ENCODE results near the gene CORO6.

Gene CORO6

DNA sequence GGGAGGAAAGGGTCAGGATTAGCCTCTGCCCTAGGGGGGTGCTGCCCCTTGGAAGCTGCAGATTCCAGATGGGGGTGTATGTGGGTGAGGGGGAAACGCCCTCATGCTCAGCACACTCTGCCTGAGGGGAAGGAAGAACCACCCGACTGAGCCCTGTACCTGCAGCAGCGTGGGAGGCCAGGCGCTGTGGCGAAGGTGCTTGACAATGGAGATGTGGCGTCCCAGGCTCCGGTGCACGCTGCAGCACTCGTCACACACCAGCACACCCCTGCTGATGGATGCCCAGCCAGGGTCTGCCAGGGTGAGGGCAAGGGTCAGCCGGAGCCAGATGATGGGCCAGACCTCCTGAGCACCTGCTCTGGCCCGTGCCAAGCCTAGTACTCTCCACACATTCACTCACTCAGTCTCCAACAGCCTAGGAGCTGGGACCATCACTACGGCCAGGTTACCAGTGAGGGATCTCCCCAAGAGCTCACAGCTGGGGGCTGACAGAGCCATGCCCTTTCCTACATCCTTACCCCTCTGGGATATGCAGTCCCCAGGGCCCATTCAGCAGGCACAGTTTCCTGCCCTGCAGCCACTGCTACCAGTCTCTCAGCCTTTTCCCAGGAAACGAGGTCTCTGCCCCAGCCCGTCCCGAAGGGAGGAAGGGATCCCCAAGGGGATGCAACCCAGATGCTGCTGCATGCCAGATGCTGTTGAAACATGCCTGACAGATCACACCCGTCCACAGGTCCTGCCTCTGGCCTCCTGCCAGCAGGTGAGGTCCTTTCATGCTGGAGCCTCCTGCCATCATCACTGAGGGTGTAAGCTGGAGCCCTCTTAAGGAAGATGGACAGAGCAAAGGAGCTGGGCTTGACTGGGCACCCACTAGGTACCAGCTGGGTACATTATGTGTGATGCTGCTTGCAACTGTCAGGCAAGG lies 39.1 kb downstream of the CORO6 start:
- TF ChIP-seq JUND (IDR thresholded peaks at IDR 0.05; ENCODE audit: low read depth): no peak
- in situ Hi-C loops (cut with HindIII; ENCODE audit: low pct_unique_long_range_greater_than_20kb, low sequenced_read_pairs): no loop called here

DNA sequence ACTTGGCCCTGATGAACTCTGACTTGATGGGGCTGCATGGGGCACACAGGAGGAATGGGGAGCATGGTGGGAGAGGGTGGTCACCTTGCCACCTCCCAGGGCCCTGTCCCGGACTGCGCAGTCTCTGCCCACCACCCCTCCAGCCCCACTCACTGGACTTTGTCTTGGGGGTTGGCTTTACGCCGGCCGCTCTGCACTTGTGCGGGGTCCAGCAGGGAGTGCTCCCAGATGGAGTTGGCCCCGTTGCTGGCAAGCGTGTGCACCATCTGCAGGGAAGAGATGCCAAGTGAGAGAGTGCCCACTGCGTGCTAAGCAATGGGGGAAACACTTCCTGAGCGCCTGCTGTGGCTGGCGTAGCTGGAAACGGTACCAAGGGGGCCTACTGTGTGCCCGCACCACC lies 39.9 kb downstream of the CORO6 start:
- DNase-seq (ENCODE audit: low read depth in 1 of 2, low spot score in 1 of 2): no peak
- TF ChIP-seq JUND (IDR thresholded peaks at IDR 0.05; ENCODE audit: low read depth): no peak
- in situ Hi-C loops (cut with HindIII; ENCODE audit: low pct_unique_long_range_greater_than_20kb, low sequenced_read_pairs): no loop called here

More for the DNA sequence above, 39.1 kb downstream of the CORO6 start:
- DNase-seq (ENCODE audit: low read depth in 1 of 2, low spot score in 1 of 2): no peak

GRCh38 chr17:29582254-29582765 lies 40.4 kb downstream of the CORO6 start:
- in situ Hi-C loops (cut with HindIII; ENCODE audit: low pct_unique_long_range_greater_than_20kb, low sequenced_read_pairs): no loop called here
- DNase-seq (ENCODE audit: low read depth in 1 of 2, low spot score in 1 of 2): no peak

GRCh38 chr17:29581583-29582253 lies 41.0 kb downstream of the CORO6 start:
- no peak for DNase-seq (ENCODE audit: low read depth in 1 of 2, low spot score in 1 of 2)
- TF ChIP-seq JUND (IDR thresholded peaks at IDR 0.05; ENCODE audit: low read depth): no peak
- in situ Hi-C loops (cut with HindIII; ENCODE audit: low pct_unique_long_range_greater_than_20kb, low sequenced_read_pairs): no loop called here

More at GRCh38 chr17:29582254-29582765, 40.4 kb downstream of the CORO6 start:
- no peak for TF ChIP-seq JUND (IDR thresholded peaks at IDR 0.05; ENCODE audit: low read depth)

DNA sequence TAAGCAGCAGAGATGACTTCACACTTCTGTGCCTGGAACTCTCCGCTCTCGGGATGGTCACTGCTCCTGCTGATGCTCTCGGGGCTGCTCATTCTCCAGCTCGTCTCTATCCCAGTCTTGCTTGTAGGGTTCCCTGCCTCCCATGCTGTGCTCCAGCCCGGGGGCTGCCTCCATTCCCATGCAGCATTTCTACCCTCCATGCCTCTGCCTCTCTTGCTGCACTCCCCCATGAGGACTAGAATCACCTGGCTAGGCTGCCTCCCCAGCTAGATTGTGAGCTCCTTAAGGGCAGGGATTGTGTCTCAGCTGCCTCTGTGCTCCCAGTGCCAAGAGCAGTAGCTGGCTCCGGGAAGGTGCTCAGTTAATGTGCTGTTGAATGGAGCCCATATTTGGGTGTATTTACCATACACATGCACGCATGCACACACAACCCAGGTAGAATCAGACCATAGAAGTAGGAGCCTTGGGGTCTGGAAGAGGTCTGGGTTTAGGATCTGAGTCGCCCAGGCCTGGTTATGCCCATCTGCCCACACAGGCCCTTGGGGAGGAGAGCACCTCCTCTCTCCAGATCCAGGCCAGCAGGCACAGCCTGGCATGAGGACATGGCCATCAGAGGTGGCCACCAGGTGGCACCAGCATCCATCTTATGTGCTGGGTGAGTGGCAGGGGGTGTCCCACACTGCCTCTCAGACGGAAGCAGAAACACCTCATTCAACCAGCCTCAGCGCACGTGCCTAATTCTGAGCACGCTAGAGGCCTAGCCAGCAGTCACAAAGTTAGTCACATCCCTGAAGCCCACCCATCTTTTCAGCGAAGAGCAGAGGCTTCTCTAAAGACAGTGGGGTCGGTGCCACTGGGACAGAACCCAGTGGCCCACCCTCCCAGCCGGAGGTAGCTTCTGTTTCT lies 42.6 kb downstream of the CORO6 start:
- no peak for TF ChIP-seq JUND (IDR thresholded peaks at IDR 0.05; ENCODE audit: low read depth)
- in situ Hi-C loops (cut with HindIII; ENCODE audit: low pct_unique_long_range_greater_than_20kb, low sequenced_read_pairs): no loop called here
- peak; percentile 91 to 98 for DNase-seq (ENCODE audit: low read depth in 1 of 2, low spot score in 1 of 2)

DNA sequence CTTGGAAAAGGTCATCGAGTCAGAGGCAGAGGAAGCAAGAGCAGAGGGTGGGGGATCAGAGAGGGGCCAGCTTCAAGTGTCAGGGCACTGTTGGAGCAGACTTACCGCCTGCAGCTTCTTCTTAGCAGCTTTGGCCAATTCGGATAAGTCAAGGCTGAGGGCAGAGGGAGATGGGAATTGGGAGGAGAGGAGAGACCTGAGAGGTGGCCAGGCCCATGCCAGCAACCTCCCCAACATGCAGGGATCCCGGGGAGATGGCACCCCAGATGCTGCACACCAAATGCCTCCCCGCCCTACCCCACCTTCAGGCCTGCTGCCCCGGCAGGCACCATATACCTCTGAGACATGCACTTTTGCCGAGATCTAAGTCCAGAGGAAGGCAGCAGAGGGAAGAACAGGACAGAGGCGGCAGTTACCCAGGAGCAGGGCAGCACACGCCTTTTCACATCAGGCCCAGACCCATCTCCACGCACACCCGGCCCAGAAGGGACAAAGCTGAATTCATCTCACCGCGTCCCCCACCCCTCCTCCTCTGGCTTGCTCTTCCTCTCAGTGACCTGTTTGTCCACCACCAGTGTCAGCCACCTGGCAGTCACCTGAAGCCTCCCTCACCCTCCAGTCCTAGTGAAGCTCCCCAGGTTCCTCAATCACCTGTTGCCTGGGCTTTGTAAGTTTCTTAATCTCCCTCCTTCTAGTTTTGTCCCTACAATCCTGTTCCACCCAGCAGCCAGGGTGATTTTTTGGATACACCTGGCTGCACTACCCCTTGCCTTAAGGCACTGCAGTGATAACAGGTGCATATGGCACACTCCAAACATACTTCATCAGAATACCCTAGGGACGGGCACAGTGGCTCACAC lies 43.9 kb downstream of the CORO6 start:
- no peak for TF ChIP-seq JUND (IDR thresholded peaks at IDR 0.05; ENCODE audit: low read depth)
- in situ Hi-C loops (cut with HindIII; ENCODE audit: low pct_unique_long_range_greater_than_20kb, low sequenced_read_pairs): no loop called here

GRCh38 chr17:29577385-29578211 lies 45.1 kb downstream of the CORO6 start:
- no peak for DNase-seq (ENCODE audit: low read depth in 1 of 2, low spot score in 1 of 2)
- TF ChIP-seq JUND (IDR thresholded peaks at IDR 0.05; ENCODE audit: low read depth): no peak
- in situ Hi-C loops (cut with HindIII; ENCODE audit: low pct_unique_long_range_greater_than_20kb, low sequenced_read_pairs): no loop called here

More for the DNA sequence above, 43.9 kb downstream of the CORO6 start:
- no peak for DNase-seq (ENCODE audit: low read depth in 1 of 2, low spot score in 1 of 2)

GRCh38 chr17:29577001-29577370 lies 45.7 kb downstream of the CORO6 start:
- no peak for DNase-seq (ENCODE audit: low read depth in 1 of 2, low spot score in 1 of 2)
- no peak for TF ChIP-seq JUND (IDR thresholded peaks at IDR 0.05; ENCODE audit: low read depth)
- in situ Hi-C loops (cut with HindIII; ENCODE audit: low pct_unique_long_range_greater_than_20kb, low sequenced_read_pairs): no loop called here

DNA sequence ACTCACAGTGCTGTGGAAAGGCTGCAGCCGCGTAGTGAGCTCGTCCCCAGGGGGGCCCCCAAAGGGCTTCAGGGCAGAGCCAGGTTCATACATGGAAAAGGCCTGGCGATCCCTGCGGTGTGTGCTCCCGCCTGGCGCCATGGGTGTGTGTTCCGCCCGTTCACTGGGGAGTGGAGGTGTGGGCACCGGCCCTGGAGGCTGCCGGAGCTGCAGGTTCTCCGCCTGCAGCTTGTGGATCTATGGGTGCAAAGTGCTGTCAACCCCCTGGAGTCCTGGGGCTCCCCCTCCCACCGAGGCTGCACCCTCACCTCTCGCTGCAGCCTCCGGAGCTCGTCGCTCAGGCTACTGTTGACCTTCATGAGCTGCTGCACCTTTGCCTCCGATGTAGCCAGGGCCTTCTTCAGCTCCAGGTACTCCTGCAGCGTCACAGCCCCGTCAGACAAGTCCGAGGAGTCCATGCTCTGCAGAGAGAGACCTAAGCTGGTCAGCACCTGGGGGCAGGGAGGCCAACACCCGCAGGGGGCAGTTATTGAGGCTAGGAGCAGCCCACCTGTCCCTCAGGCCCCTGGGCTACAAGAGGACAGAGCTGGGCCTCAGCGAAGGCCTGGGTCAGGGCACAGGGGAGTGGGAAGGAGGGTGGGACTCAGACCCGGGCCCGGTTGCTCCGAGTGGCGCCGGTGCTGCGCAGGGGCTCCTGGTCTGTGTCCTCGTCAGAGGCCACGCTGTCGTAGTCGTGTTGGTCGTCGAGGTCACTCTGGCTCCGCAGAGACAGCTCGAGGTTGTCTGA lies 46.3 kb downstream of the CORO6 start:
- in situ Hi-C loops (cut with HindIII; ENCODE audit: low pct_unique_long_range_greater_than_20kb, low sequenced_read_pairs): no loop called here
- no peak for DNase-seq (ENCODE audit: low read depth in 1 of 2, low spot score in 1 of 2)
- TF ChIP-seq JUND (IDR thresholded peaks at IDR 0.05; ENCODE audit: low read depth): no peak

Data from T47D (cell line).